ENCODE results near the gene PLEKHO2. TPM values are rescaled to one million over a fixed set of nuclear protein-coding genes. Genes with fewer than 3 reads are reported as not detected.

The PLEKHO2 gene
- total and polyA plus RNA-seq, 5 donors from 2014 or later = 15.6 to 33.4 (median 27.9) TPM

DNA sequence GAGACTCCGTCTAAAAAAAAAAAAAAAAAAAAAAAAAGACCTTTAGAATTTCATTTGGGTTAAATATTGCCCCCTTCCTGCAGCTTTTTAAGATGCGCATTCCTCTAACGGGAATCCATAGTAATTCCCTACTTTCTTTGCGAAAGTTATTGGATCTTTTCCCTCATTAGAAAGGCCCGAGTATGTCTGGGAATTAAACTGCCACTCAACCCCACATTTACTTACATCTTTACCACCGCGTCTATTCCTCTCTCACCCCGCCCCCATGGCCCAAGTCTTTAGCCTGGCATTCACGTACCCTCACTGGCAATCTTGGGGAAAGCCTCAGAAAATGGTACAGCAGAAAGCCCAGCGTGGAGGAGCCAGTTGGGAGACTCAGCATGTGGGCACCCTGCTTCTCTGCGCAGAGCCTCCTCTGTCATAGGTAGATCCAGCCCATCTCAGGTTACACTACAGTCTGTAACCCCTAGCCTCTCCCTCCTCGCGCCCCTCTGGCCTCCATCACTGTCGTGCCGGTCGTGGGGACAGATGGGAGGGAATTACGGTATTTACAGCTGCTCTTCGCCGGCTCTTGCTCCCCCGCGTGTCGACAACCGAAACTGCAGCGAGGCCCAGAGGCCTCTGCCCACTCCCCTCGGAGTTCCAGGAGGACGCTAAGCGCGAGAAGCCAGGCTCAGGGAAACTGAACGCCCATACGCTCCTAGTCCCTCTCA lies 63.6 kb downstream of the PLEKHO2 start:
- Mint-ChIP-seq H3K4me3 (peak overlapping the region; percentile 17 to 86 (median 62)), H3K9me3 (peaks cover 0 to 5% (median 0%) of the 10 kb centered on the region in 7 donors), H3K27ac (peak overlapping the region in 1 of 3 donors; percentile 78)

DNA sequence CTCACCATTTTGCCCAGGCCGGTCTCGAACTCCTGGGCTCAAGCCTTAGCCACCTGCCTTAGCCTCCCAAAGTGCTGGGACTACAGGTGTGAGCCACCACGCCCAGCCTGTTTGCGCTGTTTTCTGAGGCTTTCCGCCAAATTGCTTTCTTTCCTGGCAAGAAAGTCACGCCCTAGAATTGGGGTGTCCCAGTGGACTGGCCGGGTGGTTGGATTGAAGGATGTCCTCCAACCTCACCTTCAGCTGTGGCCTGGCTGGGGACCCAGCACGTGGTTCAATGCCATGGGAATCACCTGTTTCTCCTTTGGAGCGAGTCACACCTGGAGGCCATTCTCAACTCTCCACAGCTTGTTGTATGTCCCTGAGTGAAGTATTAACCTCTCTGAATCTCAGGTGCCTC lies 64.2 kb downstream of the PLEKHO2 start:
- Mint-ChIP-seq H3K27ac (peak overlapping the region in 1 of 3 donors; percentile 43), H3K36me3 (peaks cover 6% of the 10 kb centered on the region), H3K4me3 (no peak overlapping the region), H3K27me3 (peaks cover 5% of the 10 kb centered on the region), H3K9me3 (peaks cover 0 to 3% (median 0%) of the 10 kb centered on the region in 7 donors), H3K4me1 (peaks cover 6 to 47% (median 34%) of the 10 kb centered on the region in 4 donors)
- peaks cover 2 to 4% of the 10 kb centered on the region in 2 experiments for H3K9me3 ChIP-seq (ENCODE audit: control insufficient read depth in 2 of 2, low read length in 2 of 2)
- H3K36me3 ChIP-seq (ENCODE audit: control insufficient read depth, insufficient read depth, low read length) = no peaks in the 10 kb centered on the region
- no peak overlapping the region for H3K4me3 ChIP-seq (ENCODE audit: low read depth, low read length)
- H3K27me3 ChIP-seq (ENCODE audit: control insufficient read depth, insufficient read depth, low read length) = peaks cover 2% of the 10 kb centered on the region
- H3K4me1 ChIP-seq (ENCODE audit: control insufficient read depth, insufficient read depth, low read length, poor library complexity, severe bottlenecking) = peaks cover 36% of the 10 kb centered on the region
- H3K27ac ChIP-seq (ENCODE audit: insufficient read depth, low read length, poor library complexity, severe bottlenecking) = no peak overlapping the region
- DNase-seq (no peak), ATAC-seq (ENCODE audit: low read depth in 2 of 2) (no peak)

More for the DNA sequence above, 63.6 kb downstream of the PLEKHO2 start:
- peaks cover 36% of the 10 kb centered on the region for H3K4me1 ChIP-seq (ENCODE audit: control insufficient read depth, insufficient read depth, low read length, poor library complexity, severe bottlenecking)
- no peaks in the 10 kb centered on the region for H3K36me3 ChIP-seq (ENCODE audit: control insufficient read depth, insufficient read depth, low read length)
- peak; percentile 64 to 66 for ATAC-seq (ENCODE audit: low read depth in 2 of 2)
- H3K27me3 ChIP-seq (ENCODE audit: control insufficient read depth, insufficient read depth, low read length) = no peaks in the 10 kb centered on the region
- no peak overlapping the region for H3K27ac ChIP-seq (ENCODE audit: insufficient read depth, low read length, poor library complexity, severe bottlenecking)
- Mint-ChIP-seq H3K4me1 (peaks cover 6 to 46% (median 34%) of the 10 kb centered on the region in 4 donors), H3K36me3 (peaks cover 6% of the 10 kb centered on the region), H3K27me3 (peaks cover 3% of the 10 kb centered on the region)
- peaks cover 2 to 6% of the 10 kb centered on the region in 2 experiments for H3K9me3 ChIP-seq (ENCODE audit: control insufficient read depth in 2 of 2, low read length in 2 of 2)
- peak overlapping the region; percentile 44 for H3K4me3 ChIP-seq (ENCODE audit: low read depth, low read length)
- peak; percentile 62 to 75 (median 73) for DNase-seq

DNA sequence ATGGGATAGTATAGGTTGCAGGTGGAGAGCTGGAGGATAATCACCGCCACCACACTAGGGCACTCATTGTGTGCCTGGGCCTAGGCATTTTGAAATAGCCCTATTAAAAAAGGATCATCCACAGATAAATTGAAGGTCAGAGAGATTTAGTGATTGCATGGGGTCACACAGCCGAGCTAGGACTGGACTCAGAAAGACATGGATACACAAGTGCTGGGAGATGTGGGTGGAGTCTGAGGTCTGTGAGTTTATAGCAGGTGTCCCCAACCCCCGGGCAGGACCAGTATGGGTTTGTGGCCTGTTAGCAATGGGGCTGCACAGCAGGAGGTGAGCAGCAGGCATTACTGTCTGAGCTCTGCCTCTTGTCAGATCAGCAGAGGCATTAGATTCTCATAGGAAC lies 64.7 kb downstream of the PLEKHO2 start:
- Histone ChIP-seq H3K9me3 (ENCODE audit: control insufficient read depth in 2 of 2, low read length in 2 of 2) (no peaks in the 10 kb centered on the region), H3K27me3 (ENCODE audit: control insufficient read depth, insufficient read depth, low read length) (peaks cover 2% of the 10 kb centered on the region), H3K27ac (ENCODE audit: insufficient read depth, low read length, poor library complexity, severe bottlenecking) (no peak overlapping the region), H3K36me3 (ENCODE audit: control insufficient read depth, insufficient read depth, low read length) (no peaks in the 10 kb centered on the region), H3K4me1 (ENCODE audit: control insufficient read depth, insufficient read depth, low read length, poor library complexity, severe bottlenecking) (peaks cover 39% of the 10 kb centered on the region), H3K4me3 (ENCODE audit: low read depth, low read length) (no peak overlapping the region)
- Mint-ChIP-seq H3K36me3 (peaks cover 9% of the 10 kb centered on the region), H3K9me3 (peaks cover 0 to 2% (median 0%) of the 10 kb centered on the region in 7 donors), H3K27ac (no peak overlapping the region), H3K4me3 (peak overlapping the region in 1 of 4 donors; percentile 78), H3K4me1 (peaks cover 6 to 52% (median 38%) of the 10 kb centered on the region in 4 donors), H3K27me3 (peaks cover 10% of the 10 kb centered on the region)
- DNase-seq (no peak), ATAC-seq (ENCODE audit: low read depth in 2 of 2) (no peak)

DNA sequence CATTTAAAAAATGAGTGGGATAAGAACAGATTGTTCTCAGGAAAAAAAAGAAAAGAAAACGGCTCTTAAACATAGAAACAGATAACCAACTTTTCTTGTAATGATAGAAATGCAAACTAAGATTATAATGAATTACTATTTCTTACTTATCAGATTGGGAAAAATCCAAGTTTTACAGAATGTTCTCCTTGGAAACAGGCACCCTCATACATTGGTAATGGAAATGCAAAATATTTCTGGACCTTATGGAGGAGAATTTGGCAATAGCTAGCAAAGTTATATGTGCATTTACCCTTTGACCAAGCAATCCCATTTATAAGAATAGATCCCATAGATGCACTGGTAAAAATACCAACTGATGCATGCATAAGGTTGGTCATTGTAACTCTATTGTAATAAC lies 66.3 kb downstream of the PLEKHO2 start:
- peaks cover 9% of the 10 kb centered on the region for H3K36me3 Mint-ChIP-seq
- no peak overlapping the region for H3K27ac Mint-ChIP-seq
- Histone ChIP-seq H3K4me1 (ENCODE audit: control insufficient read depth, insufficient read depth, low read length, poor library complexity, severe bottlenecking) (peaks cover 30% of the 10 kb centered on the region), H3K27ac (ENCODE audit: insufficient read depth, low read length, poor library complexity, severe bottlenecking) (no peak overlapping the region), H3K9me3 (ENCODE audit: control insufficient read depth in 2 of 2, low read length in 2 of 2) (no peaks in the 10 kb centered on the region), H3K4me3 (ENCODE audit: low read depth, low read length) (no peak overlapping the region), H3K36me3 (ENCODE audit: control insufficient read depth, insufficient read depth, low read length) (no peaks in the 10 kb centered on the region), H3K27me3 (ENCODE audit: control insufficient read depth, insufficient read depth, low read length) (peaks cover 2% of the 10 kb centered on the region)
- H3K4me3 Mint-ChIP-seq = no peak overlapping the region
- H3K27me3 Mint-ChIP-seq = peaks cover 10% of the 10 kb centered on the region
- peaks cover 3 to 38% (median 30%) of the 10 kb centered on the region in 4 donors for H3K4me1 Mint-ChIP-seq
- DNase-seq (no peak), ATAC-seq (ENCODE audit: low read depth in 2 of 2) (no peak)
- H3K9me3 Mint-ChIP-seq = peaks cover 0 to 2% (median 0%) of the 10 kb centered on the region in 7 donors

DNA sequence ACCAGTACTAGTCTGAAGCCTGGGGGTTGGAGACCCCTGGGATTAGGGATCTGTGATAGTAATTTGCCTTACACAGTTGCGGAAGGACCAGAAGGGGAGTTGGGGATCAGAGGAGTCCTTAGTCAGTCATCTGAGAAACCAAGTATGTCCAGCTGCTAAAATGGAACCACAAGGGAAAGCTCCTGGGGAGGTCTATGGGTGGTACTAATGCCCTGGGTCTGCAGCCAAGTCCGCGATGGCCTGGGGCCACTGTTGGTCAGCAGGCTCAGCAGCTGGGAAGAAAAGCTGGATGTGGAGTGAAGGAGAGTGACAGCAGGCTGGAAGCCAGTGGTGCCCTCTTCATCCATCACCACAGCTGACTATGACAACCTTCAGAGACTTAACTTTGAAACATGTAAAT lies 67.8 kb downstream of the PLEKHO2 start:
- H3K36me3 Mint-ChIP-seq = peaks cover 9% of the 10 kb centered on the region
- H3K4me1 Mint-ChIP-seq = peaks cover 0 to 24% (median 18%) of the 10 kb centered on the region in 4 donors
- no peak overlapping the region for H3K27ac Mint-ChIP-seq
- H3K27me3 Mint-ChIP-seq = peaks cover 10% of the 10 kb centered on the region
- H3K36me3 ChIP-seq (ENCODE audit: control insufficient read depth, insufficient read depth, low read length) = no peaks in the 10 kb centered on the region
- peaks cover 2% of the 10 kb centered on the region for H3K27me3 ChIP-seq (ENCODE audit: control insufficient read depth, insufficient read depth, low read length)
- H3K27ac ChIP-seq (ENCODE audit: insufficient read depth, low read length, poor library complexity, severe bottlenecking) = no peak overlapping the region
- peaks cover 16% of the 10 kb centered on the region for H3K4me1 ChIP-seq (ENCODE audit: control insufficient read depth, insufficient read depth, low read length, poor library complexity, severe bottlenecking)
- no peak overlapping the region for H3K4me3 ChIP-seq (ENCODE audit: low read depth, low read length)
- DNase-seq = no peak
- no peaks in the 10 kb centered on the region for H3K9me3 ChIP-seq (ENCODE audit: control insufficient read depth in 2 of 2, low read length in 2 of 2)
- ATAC-seq (ENCODE audit: low read depth in 2 of 2) = no peak
- H3K9me3 Mint-ChIP-seq = peaks cover 0 to 2% (median 0%) of the 10 kb centered on the region in 7 donors
- H3K4me3 Mint-ChIP-seq = no peak overlapping the region

DNA sequence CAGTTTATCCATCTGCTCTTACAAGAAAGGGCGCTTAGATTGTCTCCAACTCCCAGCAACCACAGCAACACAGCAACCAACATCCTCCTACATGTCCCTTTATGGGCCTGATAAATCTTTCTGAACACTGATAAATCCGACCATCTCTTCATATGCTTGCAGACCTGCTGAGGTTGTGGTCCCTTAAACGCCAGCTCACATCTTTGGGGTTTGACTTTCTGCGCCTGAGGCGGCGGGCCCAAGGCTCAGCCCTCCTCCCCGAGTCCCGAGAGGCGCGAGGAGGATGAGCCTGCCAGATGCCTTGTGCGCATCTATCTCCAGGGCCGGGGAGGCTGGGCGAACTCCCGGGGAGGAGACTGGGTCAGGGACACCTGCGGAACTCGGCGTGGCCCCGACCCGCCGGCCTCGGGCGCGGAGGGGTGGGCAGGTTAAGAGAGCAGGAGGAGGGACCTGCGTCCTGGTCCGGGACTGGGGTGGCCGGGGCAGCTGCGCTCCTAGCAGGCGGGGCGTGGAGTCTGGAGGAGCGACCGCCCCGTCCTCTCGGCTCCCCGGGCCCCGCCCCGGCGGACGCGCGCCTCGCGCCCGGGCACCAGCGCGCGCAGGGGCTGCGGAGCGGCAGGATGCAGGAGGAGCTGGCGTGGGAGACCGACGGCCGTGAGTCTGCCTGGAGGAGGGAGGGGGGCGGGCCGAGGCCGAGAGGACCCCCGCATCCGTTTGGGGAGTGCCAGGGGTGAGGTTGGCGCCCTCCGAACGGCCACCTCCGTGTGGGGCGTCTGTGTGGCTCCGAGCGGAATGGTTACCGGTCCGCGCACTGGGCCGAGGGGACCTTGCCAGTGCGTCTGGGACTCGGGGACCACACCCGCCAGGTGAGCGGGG lies 69.8 kb downstream of the PLEKHO2 start, which contains the start of gene ANKDD1A:
TSS of gene ANKDD1A (plus strand) at position 592 of the 876 bp plus-strand sequence. CDS start at position 621, 29 bp downstream.
- H3K4me1 ChIP-seq (ENCODE audit: control insufficient read depth, insufficient read depth, low read length, poor library complexity, severe bottlenecking) = peaks cover 10% of the 10 kb centered on the region
- Mint-ChIP-seq H3K4me3 (peak within 1 kb of the TSS; percentile 23 to 86 (median 70)), H3K36me3 (peaks cover 3% of the 10 kb centered on the region), H3K27ac (peak within 1 kb of the TSS in 1 of 3 donors; percentile 8), H3K9me3 (peaks cover 0 to 2% (median 0%) of the 10 kb centered on the region in 7 donors), H3K4me1 (peaks cover 0 to 19% (median 12%) of the 10 kb centered on the region in 4 donors), H3K27me3 (peaks cover 10% of the 10 kb centered on the region)
- no peaks in the 10 kb centered on the region for H3K36me3 ChIP-seq (ENCODE audit: control insufficient read depth, insufficient read depth, low read length)
- H3K9me3 ChIP-seq (ENCODE audit: control insufficient read depth in 2 of 2, low read length in 2 of 2) = no peaks in the 10 kb centered on the region
- DNase-seq (peak in 1 of 3 donors; percentile 64), ATAC-seq (ENCODE audit: low read depth in 2 of 2) (peak; percentile 71 to 77)
- no peak within 1 kb of the TSS for H3K27ac ChIP-seq (ENCODE audit: insufficient read depth, low read length, poor library complexity, severe bottlenecking)
- H3K4me3 ChIP-seq (ENCODE audit: low read depth, low read length) = no peak within 1 kb of the TSS
- H3K27me3 ChIP-seq (ENCODE audit: control insufficient read depth, insufficient read depth, low read length) = peaks cover 2% of the 10 kb centered on the region
